CD4-positive, alpha-beta T cell treated with Interleukin-17A for 4 hours (primary cell): ENCODE measurements around the gene ACRBP.

Experiments
- DNase-seq: peaks from one replicate; pipeline ENCODE4 v3.0.0-alpha.2; 2020; ENCODE audit warnings: mixed read lengths

ACRBP gene

DNA sequence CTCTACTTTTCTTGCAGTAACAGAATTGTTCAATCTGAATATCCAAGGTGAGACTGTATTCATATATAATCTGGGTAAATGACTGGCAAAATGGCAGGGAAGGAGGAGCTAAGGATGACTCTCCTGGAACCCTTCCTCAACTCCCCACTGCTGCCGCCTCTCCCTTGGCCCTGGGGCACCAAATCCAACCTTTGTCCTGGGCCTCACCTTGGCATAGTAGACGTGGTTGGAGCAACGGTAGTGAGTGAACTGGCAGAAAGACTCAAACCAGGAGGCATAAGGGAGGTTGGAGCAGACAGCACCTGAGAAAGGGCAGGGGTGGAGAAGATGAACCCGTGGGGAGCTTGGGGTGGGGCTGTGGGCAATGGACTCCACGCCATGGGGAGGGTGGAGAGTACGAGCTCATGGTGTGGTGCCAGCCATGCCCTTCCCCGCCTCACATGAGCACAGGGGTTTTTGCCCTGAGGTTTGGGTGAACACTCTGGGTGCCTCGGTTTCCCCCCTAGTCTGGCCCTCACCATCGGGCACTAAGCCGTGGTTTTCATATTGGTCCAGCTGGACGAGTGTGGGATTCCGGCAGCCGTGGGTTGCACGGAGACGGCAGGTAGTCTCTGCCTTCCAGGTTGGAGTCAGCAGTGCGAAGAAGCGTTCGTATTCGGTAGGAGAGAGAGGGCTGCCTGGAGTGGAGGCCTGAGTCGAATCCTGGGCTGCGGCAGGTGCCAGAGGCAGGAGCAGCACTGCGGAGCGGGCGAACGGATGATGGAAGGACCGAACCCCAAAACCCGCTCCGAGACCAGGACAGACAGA is 753 bp downstream of the ACRBP start:
- DNase-seq: no peak

DNA sequence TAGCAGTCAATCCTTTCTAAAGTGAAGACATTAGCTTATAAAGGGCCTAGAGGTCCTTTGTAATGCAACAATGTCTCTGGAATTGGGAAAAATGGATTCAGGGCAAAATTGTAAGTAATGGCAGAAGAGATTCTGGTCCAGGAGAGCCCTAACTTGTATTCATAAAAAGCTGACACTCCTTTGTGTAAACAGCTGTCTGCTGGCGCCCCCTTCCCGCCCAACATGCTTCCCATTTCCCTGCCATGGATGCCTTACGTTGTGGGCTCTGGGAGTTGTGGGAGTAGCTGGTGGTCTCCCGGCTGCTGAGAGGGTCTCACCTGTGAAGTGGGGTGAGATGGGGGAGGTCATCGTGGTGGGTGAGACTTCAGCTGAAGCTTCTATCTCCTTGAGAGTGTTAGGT is 2.3 kb downstream of the ACRBP start:
- peak; percentile 43 for DNase-seq

- no peak for DNase-seq
These were observed 3.0 kb downstream of the ACRBP start for GRCh38 chr12:6644257-6644596.

DNA sequence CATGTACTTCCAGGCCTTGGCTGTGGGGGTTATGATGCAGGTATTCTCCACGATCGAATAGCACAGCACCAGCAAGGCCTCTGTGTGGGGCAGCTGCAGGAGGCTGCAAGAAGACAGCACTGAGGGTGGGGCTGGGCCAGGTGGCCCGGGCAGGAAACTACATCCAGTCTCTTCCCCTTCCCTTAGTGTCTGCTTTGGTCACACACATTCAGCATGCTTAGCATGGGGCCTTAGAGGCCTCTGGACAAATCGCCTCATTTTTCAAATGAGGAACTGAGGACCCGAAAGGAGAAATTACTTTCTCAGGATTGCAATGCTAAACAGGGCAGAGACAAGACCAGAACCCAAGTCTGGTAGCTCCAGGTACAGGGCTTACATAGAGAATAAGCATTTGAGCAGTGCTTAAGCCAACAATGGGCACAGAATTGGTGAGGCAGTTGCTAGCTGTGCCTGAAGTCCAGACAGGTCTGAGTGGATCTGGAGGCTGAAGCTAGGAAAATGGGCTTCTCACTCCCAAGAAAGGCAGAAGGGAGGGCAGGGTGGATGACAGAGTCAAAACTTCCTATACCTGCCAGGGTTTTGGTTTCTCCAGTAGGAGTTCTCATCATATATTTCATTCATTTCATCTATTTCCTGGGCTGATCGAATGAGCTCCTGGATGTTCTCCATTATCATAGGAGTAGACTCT is 3.5 kb downstream of the ACRBP start:
- no peak for DNase-seq

GRCh38 chr12:6641131-6641530 is 6.1 kb downstream of the ACRBP start:
- no peak for DNase-seq

DNA sequence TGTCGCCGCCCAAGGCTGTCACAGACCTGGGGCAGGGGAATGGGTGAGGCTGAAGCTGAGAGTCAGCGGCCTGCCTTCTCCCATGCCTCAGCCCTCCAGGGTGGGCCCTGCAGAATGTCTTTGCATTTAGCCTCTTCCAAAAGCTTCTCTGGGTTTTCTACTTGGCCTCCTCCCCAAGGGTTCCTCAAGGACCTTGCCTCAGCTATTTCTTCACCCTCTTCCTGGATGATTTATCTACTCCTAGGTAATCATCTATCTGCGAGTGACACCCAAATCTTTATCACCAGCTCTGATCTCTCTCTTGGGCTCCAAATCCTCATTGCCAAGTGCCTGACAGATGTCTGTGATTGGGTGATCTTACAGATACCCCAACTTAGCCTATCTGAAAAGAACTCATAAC is 6.7 kb downstream of the ACRBP start:
- DNase-seq: no peak

DNA sequence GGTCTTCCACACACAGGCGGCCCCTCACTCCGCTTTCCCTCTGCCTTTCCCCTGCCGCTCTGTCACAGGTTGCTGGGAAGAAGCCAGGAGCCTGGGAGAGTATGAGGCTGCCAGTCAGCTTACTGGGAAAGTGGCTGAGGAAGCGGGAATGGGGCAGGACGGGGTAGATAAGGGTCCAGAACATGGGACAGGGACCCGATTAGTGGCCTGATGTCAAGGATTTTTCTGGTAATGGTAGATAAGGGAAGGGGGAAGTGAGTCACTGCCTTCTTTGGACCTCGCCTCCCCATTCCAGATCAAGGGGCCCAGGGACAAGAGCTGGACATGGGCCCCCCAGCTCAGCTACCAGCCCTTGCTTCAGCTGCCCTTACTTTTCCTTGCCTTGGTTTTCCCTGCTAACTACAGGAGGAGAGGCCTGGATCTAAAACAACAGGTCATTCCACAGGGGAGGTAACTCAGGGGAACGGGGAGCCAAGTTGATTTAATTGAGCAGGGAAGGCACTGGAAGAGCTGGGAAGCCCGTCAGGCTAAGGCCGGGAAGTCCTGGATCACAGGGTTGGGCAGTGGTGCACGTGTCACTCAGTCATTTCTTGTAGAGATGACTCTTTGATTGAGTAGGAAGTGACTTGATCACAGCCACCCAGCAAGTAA is 8.0 kb downstream of the ACRBP start:
- DNase-seq: no peak

- no peak for DNase-seq
These were observed 8.9 kb downstream of the ACRBP start for GRCh38 chr12:6638305-6638704.

- peak; percentile 45 for DNase-seq
These were observed 11.2 kb downstream of the ACRBP start, which contains the start of gene LPAR5 for GRCh38 chr12:6635856-6636531. Gene LPAR5, minus strand, starts transcription at chr12:6635959. Its CDS starts 14,711 bp downstream, at chr12:6621248.

GRCh38 chr12:6635375-6635855 is 11.8 kb downstream of the ACRBP start:
- DNase-seq: peak; percentile 42

GRCh38 chr12:6632026-6632983 is 14.9 kb downstream of the ACRBP start:
- DNase-seq: peak; percentile 74

DNA sequence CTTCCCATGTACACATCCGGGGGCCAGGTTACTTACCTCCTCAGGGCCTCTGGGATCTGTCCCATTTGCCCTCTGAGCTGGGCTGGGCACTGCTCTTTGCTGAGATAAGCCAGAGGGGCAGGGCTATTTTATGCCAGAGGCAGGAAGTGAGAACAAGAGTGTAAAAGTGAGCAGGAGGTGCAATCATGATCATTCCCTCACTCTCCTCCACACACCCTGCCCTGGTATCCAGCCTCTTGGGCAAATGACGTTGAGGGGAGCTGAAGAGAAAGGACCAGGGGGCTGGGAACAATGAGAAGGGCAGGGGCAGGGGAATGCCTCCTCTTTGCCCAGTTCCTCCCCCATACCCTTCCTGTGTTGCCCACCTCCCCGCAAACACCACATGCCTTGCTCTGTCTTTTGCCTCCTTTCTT is 15.7 kb downstream of the ACRBP start:
- DNase-seq: peak; percentile 41

DNA sequence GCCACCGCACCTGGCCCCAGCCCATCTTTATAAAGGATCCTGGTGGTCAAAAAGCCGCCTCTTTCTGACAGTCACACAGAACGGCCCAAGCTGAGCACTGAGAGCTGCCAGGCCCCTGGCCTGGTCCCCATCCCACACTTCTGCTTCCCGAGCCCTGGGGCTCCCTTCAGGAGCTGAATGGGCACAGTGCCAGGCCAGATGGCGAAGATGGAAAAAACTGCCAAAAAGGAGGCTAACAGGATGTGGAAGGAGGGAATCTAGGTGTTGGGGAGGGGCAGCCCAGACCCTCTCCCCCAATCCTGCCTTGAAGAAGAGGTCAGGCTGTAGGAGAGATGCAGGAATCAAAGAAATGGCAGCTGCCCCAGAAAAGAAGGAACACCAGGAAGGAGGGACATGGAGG is 16.5 kb downstream of the ACRBP start:
- no peak for DNase-seq

GRCh38 chr12:6627616-6628015 is 19.6 kb downstream of the ACRBP start:
- peak; percentile 75 for DNase-seq

DNA sequence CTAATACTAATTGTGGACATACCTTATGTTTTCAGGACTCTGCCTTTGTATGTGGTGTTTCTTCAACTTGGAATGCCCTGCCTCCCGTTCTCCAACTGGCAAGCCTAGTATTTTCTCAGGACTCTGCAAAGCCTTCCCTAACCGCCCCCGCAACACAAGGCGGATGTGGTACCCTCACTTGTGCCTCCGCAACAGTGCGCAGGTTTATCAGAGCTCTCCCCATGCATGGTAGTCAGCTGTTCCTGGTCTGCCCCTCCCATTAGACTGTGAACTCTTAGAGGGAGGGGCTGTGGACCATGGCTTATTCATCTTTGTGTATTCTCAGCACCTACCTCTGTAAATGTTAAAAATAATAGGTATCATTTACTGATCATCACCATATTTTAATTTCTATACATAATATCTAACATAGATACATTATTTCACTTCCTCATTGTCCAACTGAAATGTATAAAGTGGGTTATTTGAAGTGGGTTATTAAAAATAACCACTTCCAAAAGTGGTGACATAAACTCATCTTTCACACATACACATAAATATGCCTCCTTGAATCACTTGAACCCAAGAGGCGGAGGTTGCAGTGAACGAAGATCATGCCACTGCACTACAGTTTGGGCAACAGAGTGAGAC is 20.5 kb downstream of the ACRBP start:
- peak; percentile 32 for DNase-seq

DNA sequence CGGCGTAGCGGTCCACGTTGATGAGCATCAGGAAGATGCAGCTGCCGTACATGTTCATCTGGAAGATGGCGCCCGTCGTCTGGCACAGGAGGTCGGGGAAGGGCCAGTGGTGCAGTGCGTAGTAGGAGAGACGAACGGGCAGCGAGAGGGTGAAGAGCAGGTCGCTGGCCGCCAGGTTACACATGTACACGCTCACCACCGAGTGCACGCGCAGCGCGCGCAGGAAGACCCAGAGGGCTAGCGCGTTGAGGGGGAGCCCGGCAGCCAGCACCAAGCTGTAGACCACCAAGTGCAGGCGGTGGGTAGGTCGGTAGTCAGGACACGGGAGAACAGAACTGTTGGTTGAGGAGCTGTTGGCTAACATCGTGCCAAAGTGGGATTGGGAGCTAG is 26.4 kb downstream of the ACRBP start:
- no peak for DNase-seq

GRCh38 chr12:6620137-6620884 is 26.9 kb downstream of the ACRBP start:
- DNase-seq: peak; percentile 68

DNA sequence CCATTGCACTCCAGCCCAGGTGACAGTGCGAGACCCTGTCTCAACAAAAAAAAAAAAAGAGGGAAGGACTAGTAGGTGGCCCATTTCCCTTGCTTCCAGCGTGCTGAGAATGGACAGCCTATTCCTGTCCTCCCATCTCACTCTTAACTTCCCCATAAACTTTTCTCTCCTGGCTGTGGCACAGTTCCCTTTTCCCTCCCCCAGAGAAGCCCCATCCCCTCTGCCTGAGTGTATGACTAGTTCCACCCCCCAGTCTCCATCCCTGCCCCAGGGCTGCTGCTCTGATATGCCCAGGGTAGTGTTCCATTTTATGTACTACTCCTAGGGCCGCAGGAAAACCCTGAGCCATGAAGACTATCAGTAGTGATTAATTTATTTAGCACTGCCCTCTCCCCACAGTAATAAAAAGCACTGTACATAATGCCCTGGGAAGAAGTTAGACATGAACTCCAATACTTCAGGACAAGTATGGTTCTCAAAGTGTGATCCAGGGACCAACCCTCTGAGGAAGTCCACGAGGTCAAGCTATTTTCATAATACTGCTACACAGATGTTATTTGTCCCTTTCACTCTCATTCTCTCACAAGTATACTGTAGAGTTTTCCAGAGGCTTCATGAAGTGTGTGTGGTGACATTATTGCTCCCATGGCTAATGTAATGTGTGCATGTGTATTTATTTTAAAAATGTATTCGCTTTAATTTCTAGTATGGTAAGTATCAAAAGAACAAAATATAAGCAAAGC is 28.6 kb downstream of the ACRBP start:
- no peak for DNase-seq

DNA sequence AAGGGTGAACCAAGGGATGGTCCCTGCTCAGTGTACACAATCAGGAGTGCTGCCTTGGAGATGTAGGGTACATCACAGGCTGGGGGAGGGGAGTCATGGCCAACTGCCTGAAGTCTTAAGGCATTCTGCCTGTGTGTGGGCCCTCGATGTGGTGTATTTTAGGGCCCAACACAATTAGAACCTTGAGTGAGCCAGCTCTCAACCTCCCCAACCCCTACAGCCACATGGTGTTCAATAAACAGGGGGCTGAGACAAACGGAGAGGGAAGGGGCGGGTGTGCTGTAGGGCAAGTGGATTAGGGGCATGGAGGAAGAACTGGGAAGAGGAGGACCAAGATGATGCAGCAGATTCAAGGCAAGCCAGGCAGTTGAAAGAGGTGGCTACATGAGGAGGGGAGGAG is 31.4 kb downstream of the ACRBP start:
- no peak for DNase-seq
